CD8-positive, alpha-beta memory T cell (primary cell): ENCODE measurements around the gene ACAA1. TPM values are rescaled to one million over a fixed set of nuclear protein-coding genes. Genes with fewer than 3 reads are reported as not detected.

Experiments
- CTCF ChIA-PET: fragments of 350-600 bp; sonication (Branson Sonifier 250); formaldehyde crosslinking; loops from one replicate; lab custom pipeline; 2021; ENCODE audit warnings: antibody characterized with exemption; lab: Charles Lee
- POLR2A ChIA-PET: fragments of 350-600 bp; sonication (Branson Sonifier 250); formaldehyde crosslinking; loops from one replicate; lab custom pipeline; 2021; ENCODE audit warnings: antibody characterized with exemption; lab: Charles Lee
- DNase-seq, 5 donors: peaks; one replicate each; pipeline versions ENCODE4 v3.0.0 to v3.0.0-alpha.2; 2020 to 2022; ENCODE audit warnings: mixed read lengths in 1 of 5
- H3K27ac ChIP-seq: one replicate; pipeline ENCODE4 v1.7.0; 2013; ENCODE audit warnings: low read depth, mild to moderate bottlenecking, low read length, moderate library complexity
- H3K27me3 ChIP-seq: 2 replicates; pipeline ENCODE4 v1.7.0; 2013; ENCODE audit warnings: low read length, mild to moderate bottlenecking; ENCODE audit not compliant: insufficient read depth, poor library complexity, severe bottlenecking
- H3K36me3 ChIP-seq: 2 replicates; pipeline ENCODE4 v1.7.0; 2013; ENCODE audit warnings: mild to moderate bottlenecking, low read length, moderate library complexity; ENCODE audit not compliant: insufficient read depth
- H3K4me1 ChIP-seq: 2 replicates; pipeline ENCODE4 v1.7.0; 2013; ENCODE audit warnings: mild to moderate bottlenecking, low read length, moderate library complexity; ENCODE audit not compliant: insufficient read depth
- H3K4me3 ChIP-seq: 2 replicates; pipeline ENCODE4 v1.7.0; 2013; ENCODE audit warnings: mild to moderate bottlenecking, low read length
- H3K9me3 ChIP-seq: 2 replicates; pipeline ENCODE4 v1.7.0; 2013; ENCODE audit warnings: mild to moderate bottlenecking, low read length
- H3K27ac Mint-ChIP-seq, 8 donors: one replicate each; pipeline ENCODE4 v1.8.0; 2020 to 2021; ENCODE audit warnings: mixed read lengths in 8 of 8, mild to moderate bottlenecking in 6 of 8, inconsistent platforms in 3 of 8, moderate library complexity in 3 of 8
- H3K27me3 Mint-ChIP-seq, 2 donors: one replicate each; pipeline ENCODE4 v1.8.0; 2020 to 2021; ENCODE audit warnings: mixed read lengths in 2 of 2, mild to moderate bottlenecking in 1 of 2, moderate library complexity in 1 of 2
- H3K36me3 Mint-ChIP-seq, 3 donors: one replicate each; pipeline ENCODE4 v1.8.0; 2020 to 2021; ENCODE audit warnings: mixed read lengths in 3 of 3, inconsistent platforms in 1 of 3, mild to moderate bottlenecking in 1 of 3
- H3K4me1 Mint-ChIP-seq, 3 donors: one replicate each; pipeline ENCODE4 v1.8.0; 2020 to 2021; ENCODE audit warnings: mixed read lengths in 3 of 3, inconsistent platforms in 1 of 3, mild to moderate bottlenecking in 1 of 3
- H3K4me3 Mint-ChIP-seq, 7 donors: one replicate each; pipeline ENCODE4 v1.8.0; 2020 to 2021; ENCODE audit warnings: mixed read lengths in 7 of 7, mild to moderate bottlenecking in 6 of 7, moderate library complexity in 4 of 7, inconsistent platforms in 2 of 7
- H3K9me3 Mint-ChIP-seq, 5 donors: one replicate each; pipeline ENCODE4 v1.8.0; 2020 to 2022; ENCODE audit warnings: mixed read lengths in 5 of 5, mild to moderate bottlenecking in 3 of 5, moderate library complexity in 2 of 5, inconsistent platforms in 1 of 5
- polyA plus RNA-seq: library from polyadenylated mRNA; unstranded; fragments of 300-500 nt; fragmentation: Illumina TruSeq; gene quantifications from one replicate; pipeline ENCODE4 v1.2.3, GENCODE V29; 2021
- total RNA-seq, 2 experiments: library from RNA; stranded (reverse); gene quantifications; one replicate each; pipeline ENCODE4 v1.2.3, GENCODE V29; 2021

Gene ACAA1
- total and polyA plus RNA-seq, 3 experiments from 2014 or later: 49.0 to 67.4 (median 67.1) TPM

DNA sequence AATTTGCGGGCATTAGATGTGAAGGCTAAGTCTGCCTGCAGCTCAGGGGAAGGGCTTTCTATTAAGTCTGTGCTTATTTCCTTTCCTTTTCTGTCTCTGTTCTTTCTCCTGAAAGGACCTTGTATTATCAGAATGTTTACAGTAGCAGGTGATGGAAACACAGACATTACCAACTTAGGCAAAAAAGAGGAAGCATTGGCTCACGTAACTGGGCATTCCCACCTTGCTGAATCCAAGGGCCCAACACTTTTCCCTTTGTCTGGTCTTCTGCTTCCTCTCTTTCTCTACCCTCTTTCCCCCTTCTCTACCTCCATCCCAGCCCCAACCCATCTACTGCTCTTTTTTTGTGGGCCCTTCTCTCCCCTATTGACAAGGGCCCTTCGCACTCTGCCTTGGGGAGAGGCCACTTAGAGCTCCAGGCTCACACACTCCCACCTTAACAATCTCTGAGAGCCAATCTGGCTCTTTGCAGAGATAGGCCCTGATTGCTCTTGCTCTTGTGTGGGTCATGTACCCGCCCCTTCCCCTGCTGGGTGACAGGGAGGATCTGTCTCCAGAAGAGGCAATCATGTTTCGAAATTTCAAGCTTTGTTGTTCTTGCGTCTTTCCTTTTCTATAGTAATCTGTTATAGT is 35.0 kb downstream of the ACAA1 start:
- Mint-ChIP-seq H3K36me3 (peaks cover 0 to 19% (median 5%) of the 10 kb centered on the region in 3 donors), H3K9me3 (peaks cover 4 to 17% (median 12%) of the 10 kb centered on the region in 5 donors), H3K4me1 (no peaks in the 10 kb centered on the region), H3K27ac (no peak overlapping the region), H3K4me3 (no peak overlapping the region), H3K27me3 (peaks cover 3 to 11% of the 10 kb centered on the region in 2 donors)
- no peak for DNase-seq
- no peak overlapping the region for H3K27ac ChIP-seq
- ChIA-PET POLR2A (no interaction called here), CTCF (no interaction called here)
- H3K4me1 ChIP-seq: no peaks in the 10 kb centered on the region
- H3K4me3 ChIP-seq: no peak overlapping the region
- no peaks in the 10 kb centered on the region for H3K9me3 ChIP-seq
- no peaks in the 10 kb centered on the region for H3K27me3 ChIP-seq
- no peaks in the 10 kb centered on the region for H3K36me3 ChIP-seq

DNA sequence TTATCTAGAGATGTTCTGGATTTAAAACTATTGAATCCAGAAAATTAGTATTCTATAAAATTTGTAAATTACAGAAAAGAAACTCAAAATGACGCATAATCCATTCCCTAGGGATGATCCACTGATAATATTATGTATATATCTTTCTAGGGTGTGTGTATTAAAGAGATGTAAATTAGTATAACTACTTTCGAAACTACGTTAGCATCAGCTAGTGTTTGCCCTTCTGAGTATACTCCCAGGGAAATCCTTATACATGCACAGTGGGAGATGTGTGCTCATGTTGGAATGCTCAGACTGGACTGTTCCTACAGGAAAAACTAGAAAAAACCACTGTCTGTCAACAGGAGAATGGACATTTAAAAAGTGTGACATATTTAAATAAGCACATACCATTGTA is 36.4 kb downstream of the ACAA1 start:
- Mint-ChIP-seq H3K27me3 (peaks cover 3 to 8% of the 10 kb centered on the region in 2 donors), H3K27ac (no peak overlapping the region), H3K4me3 (no peak overlapping the region), H3K9me3 (peaks cover 4 to 12% (median 8%) of the 10 kb centered on the region in 5 donors), H3K36me3 (peaks cover 0 to 15% (median under 1%) of the 10 kb centered on the region in 3 donors), H3K4me1 (no peaks in the 10 kb centered on the region)
- CTCF ChIA-PET: no interaction called here
- Histone ChIP-seq H3K4me3 (no peak overlapping the region), H3K36me3 (no peaks in the 10 kb centered on the region), H3K9me3 (no peaks in the 10 kb centered on the region), H3K27ac (no peak overlapping the region), H3K27me3 (no peaks in the 10 kb centered on the region), H3K4me1 (no peaks in the 10 kb centered on the region)
- POLR2A ChIA-PET: no interaction called here
- DNase-seq: no peak

DNA sequence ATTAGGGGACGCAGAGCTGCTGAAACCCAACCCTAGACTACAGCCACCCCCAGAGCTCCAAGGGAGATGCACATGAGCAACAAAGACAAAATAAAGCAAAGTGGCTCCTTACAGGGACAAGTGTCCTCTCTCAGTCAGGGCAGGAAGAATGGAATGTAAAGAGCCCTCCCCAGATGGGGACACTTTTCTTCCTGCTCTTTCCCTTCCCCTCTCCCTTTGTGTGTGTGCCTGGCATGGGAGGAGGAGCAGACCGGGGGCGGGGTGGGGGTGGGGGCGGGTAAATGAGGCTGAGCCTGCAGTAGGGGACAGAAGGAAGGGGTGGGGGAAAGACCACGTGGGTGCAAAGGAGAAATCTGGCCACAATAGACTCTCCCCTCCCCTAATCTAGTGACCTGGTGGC is 37.4 kb downstream of the ACAA1 start:
- no peaks in the 10 kb centered on the region for H3K4me1 Mint-ChIP-seq
- no peak overlapping the region for H3K27ac ChIP-seq
- peaks cover 3 to 7% of the 10 kb centered on the region in 2 donors for H3K27me3 Mint-ChIP-seq
- no peaks in the 10 kb centered on the region for H3K4me1 ChIP-seq
- ChIA-PET POLR2A (no interaction called here), CTCF (no interaction called here)
- H3K27me3 ChIP-seq: no peaks in the 10 kb centered on the region
- no peaks in the 10 kb centered on the region for H3K36me3 ChIP-seq
- H3K9me3 Mint-ChIP-seq: peaks cover 0 to 6% (median under 1%) of the 10 kb centered on the region in 5 donors
- no peak overlapping the region for H3K4me3 ChIP-seq
- no peaks in the 10 kb centered on the region for H3K9me3 ChIP-seq
- H3K36me3 Mint-ChIP-seq: peaks cover 0 to 6% (median 0%) of the 10 kb centered on the region in 3 donors
- no peak for DNase-seq
- no peak overlapping the region for H3K27ac Mint-ChIP-seq
- H3K4me3 Mint-ChIP-seq: no peak overlapping the region

DNA sequence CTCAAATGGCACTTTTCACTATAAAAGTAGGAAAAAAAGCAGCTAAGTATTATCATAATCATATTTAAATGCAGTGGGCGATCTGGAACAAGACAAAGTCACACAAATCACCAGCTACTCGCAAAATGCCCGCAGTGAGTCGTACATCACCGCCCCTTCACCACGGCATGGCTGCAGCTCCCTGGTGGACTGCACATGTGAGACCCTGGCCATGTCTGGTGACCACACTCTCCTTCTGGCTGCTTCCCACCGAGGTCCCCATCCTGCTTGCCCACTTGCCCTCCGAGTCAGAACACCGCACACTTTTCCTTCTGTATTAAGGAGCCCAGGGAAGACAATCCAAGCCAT is 38.6 kb downstream of the ACAA1 start:
- Histone ChIP-seq H3K4me3 (no peak overlapping the region), H3K9me3 (no peaks in the 10 kb centered on the region), H3K27ac (no peak overlapping the region), H3K4me1 (no peaks in the 10 kb centered on the region), H3K27me3 (no peaks in the 10 kb centered on the region), H3K36me3 (no peaks in the 10 kb centered on the region)
- ChIA-PET CTCF (no interaction called here), POLR2A (no interaction called here)
- peaks cover 5 to 7% of the 10 kb centered on the region in 2 donors for H3K27me3 Mint-ChIP-seq
- no peaks in the 10 kb centered on the region for H3K36me3 Mint-ChIP-seq
- H3K9me3 Mint-ChIP-seq: no peaks in the 10 kb centered on the region
- no peak overlapping the region for H3K4me3 Mint-ChIP-seq
- no peaks in the 10 kb centered on the region for H3K4me1 Mint-ChIP-seq
- DNase-seq: no peak
- no peak overlapping the region for H3K27ac Mint-ChIP-seq

DNA sequence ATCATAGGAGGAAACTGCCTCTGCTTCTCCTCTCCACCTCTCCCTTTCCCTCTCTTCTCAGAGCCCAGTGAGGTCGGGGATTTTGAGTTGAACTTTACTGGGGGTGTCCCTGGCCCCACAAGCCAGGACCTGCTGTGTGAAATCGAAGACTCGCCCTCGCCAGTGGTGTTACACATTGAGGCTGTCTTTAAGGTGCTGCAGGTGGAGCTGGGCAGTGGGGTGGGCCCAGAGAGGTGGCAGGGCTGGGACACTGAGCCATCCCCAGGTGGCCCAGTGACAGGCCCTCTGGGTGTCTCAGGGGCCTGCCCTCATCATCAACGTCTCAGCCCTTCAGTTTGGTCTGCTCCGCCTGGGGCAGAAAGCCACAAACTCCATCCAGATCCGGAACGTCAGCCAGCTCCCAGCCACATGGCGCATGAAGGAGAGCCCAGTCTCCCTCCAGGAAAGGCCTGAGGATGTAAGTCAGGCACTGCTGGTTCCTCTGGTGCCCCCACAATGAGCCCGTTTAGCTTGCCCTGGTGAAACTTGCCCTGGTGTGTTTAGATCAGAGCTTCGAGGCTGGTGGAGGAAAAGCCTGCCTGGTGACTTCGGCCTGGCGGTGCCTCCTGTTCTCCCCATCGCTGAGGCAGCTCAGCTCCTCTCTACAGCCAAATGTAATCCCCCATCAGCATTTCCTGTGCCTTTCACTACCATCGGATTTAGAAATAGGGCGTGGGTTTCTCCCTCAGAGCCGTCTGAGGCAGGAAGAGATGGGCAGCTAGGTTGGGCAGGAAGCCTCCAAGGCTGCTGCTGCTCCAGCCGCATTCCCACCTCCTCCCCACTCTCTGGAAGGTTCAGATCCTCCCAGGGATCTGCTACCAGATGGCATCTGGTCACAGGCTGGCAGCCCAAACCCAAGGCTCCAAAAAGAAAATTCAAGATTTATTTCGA is 39.2 kb downstream of the ACAA1 start:
- Histone ChIP-seq H3K4me3 (no peak overlapping the region), H3K27ac (no peak overlapping the region), H3K36me3 (no peaks in the 10 kb centered on the region), H3K9me3 (no peaks in the 10 kb centered on the region), H3K4me1 (no peaks in the 10 kb centered on the region), H3K27me3 (no peaks in the 10 kb centered on the region)
- Mint-ChIP-seq H3K27me3 (peaks cover 5 to 7% of the 10 kb centered on the region in 2 donors), H3K36me3 (no peaks in the 10 kb centered on the region), H3K4me3 (no peak overlapping the region), H3K4me1 (no peaks in the 10 kb centered on the region), H3K27ac (peak overlapping the region in 1 of 8 donors; percentile 17), H3K9me3 (no peaks in the 10 kb centered on the region)
- ChIA-PET CTCF (no interaction called here), POLR2A (no interaction called here)
- no peak for DNase-seq

DNA sequence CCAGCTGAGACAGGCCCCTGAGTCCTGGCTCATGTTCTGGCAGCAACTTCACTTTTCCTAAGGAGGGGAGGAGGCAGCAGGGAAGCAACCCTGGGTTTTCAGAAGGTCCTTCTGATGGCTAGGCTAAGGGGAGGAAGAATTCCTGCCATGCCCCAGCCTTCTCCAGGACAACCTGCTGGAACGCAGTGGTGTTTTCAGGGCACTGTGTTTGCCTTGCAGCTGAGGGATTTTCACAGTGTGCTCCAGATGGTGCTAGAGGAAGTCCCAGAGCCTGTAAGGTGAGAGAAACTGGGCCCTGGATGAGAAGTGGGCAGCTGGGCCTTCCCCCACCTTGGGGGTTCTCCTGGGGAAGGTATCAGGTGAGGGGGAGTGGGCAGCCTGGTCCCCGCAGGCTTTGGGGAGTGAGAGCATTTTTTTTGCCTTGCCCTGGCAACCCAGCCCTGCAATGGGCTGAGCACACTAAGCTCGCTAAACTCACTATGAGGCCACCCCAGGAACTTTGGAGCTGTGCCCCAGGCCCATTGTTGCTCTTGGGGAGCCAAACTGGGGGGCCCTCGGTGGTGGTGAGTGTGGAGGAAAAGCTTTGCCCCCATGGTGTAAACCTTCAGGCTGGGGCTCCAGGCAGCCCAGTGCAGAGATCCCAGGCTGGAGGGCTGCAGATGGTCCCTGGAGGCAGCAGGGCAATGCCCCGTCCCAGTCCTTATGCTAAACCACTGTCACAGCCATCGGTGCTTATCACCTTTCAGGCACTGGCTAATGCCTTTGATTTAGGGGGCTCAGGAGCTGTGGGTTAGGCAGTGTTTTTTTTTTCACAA is 41.1 kb downstream of the ACAA1 start:
- H3K4me1 Mint-ChIP-seq: no peaks in the 10 kb centered on the region
- Histone ChIP-seq H3K27me3 (no peaks in the 10 kb centered on the region), H3K4me3 (no peak overlapping the region), H3K9me3 (no peaks in the 10 kb centered on the region), H3K27ac (no peak overlapping the region), H3K4me1 (no peaks in the 10 kb centered on the region), H3K36me3 (no peaks in the 10 kb centered on the region)
- peaks cover 3 to 10% of the 10 kb centered on the region in 2 donors for H3K27me3 Mint-ChIP-seq
- ChIA-PET POLR2A (no interaction called here), CTCF (no interaction called here)
- no peak overlapping the region for H3K27ac Mint-ChIP-seq
- no peaks in the 10 kb centered on the region for H3K9me3 Mint-ChIP-seq
- no peaks in the 10 kb centered on the region for H3K36me3 Mint-ChIP-seq
- H3K4me3 Mint-ChIP-seq: no peak overlapping the region
- no peak for DNase-seq

DNA sequence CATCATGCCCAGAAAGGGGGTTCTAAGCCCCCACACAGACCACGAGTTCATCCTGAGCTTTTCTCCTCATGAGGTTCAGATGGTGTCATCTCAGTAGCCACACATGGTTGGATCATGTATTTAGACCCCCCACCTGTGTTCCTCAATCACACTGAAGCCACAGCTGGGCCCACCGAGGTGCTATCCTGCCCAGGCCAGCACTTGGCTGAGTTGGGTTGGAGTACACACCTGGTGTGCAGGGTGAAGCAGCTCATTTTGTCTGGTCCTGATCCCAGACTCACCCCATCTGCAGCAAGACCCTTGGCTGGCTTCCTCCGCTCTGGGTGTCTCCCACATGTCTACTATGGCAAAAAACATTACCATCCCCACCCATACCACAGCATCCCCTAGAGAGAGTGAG is 41.9 kb downstream of the ACAA1 start:
- H3K36me3 Mint-ChIP-seq: no peaks in the 10 kb centered on the region
- no peaks in the 10 kb centered on the region for H3K4me1 ChIP-seq
- H3K27ac Mint-ChIP-seq: no peak overlapping the region
- no peaks in the 10 kb centered on the region for H3K36me3 ChIP-seq
- peaks cover 3 to 10% of the 10 kb centered on the region in 2 donors for H3K27me3 Mint-ChIP-seq
- ChIA-PET POLR2A (no interaction called here), CTCF (interaction anchor here (0.9 kb wide), 1 partner anchor 17 kb away, joined by 3 read pairs; no protein-coding TSS in a partner anchor)
- H3K4me3 ChIP-seq: no peak overlapping the region
- H3K9me3 Mint-ChIP-seq: no peaks in the 10 kb centered on the region
- no peaks in the 10 kb centered on the region for H3K9me3 ChIP-seq
- no peaks in the 10 kb centered on the region for H3K4me1 Mint-ChIP-seq
- no peak for DNase-seq
- H3K27ac ChIP-seq: no peak overlapping the region
- no peak overlapping the region for H3K4me3 Mint-ChIP-seq
- no peaks in the 10 kb centered on the region for H3K27me3 ChIP-seq
